ENCODE data around the gene SYNE1.
A peak's percentile ranks its signal among the peaks of the same experiment; 100 is the strongest.

SYNE1 gene

GRCh38 chr6:152180601-152181000, 456.6 kb downstream of the SYNE1 start:
- H2BK12ac ChIP-seq (ENCODE audit: low read length): no peak overlapping the region
- no peak overlapping the region for H3K4me3 ChIP-seq (ENCODE audit: low read depth, low read length)
- DNase-seq: no peak
- no peak overlapping the region for H4K8ac ChIP-seq (ENCODE audit: low read depth, low read length)
- WGBS (ENCODE audit: extremely low coverage, insufficient coverage, insufficient read length): no CpG with 5 or more reads among the region's 5 CpGs
- no peaks in the 10 kb centered on the region for H3K36me3 ChIP-seq (ENCODE audit: control insufficient read depth in 1 of 2, insufficient read depth in 2 of 2, low read length in 2 of 2)
- H2BK120ac ChIP-seq (ENCODE audit: insufficient read depth, low read length, poor library complexity): no peak overlapping the region
- no peak overlapping the region for H3K4ac ChIP-seq (ENCODE audit: low read depth, low read length)
- H3K27me3 ChIP-seq (ENCODE audit: insufficient read depth, low read length): no peaks in the 10 kb centered on the region
- no peaks in the 10 kb centered on the region for H3K9me3 ChIP-seq (ENCODE audit: insufficient read depth, low read depth, low read length)
- H3K18ac ChIP-seq (ENCODE audit: low read length): no peak overlapping the region
- no peaks in the 10 kb centered on the region for H3K4me1 ChIP-seq (ENCODE audit: control insufficient read depth in 1 of 2, insufficient read depth in 2 of 2, low read length in 2 of 2)
- no peak overlapping the region for H4K91ac ChIP-seq (ENCODE audit: low read depth, low read length)
- no peak overlapping the region for H2AK5ac ChIP-seq (ENCODE audit: low read length)
- H3K14ac ChIP-seq (ENCODE audit: low read length): no peak overlapping the region
- H3K79me1 ChIP-seq (ENCODE audit: low read length): no peaks in the 10 kb centered on the region
- no peak overlapping the region for H2BK5ac ChIP-seq (ENCODE audit: low read depth, low read length, poor library complexity)
- H2AFZ ChIP-seq (ENCODE audit: insufficient read depth, low read length, poor library complexity): no peak overlapping the region
- H3K79me2 ChIP-seq (ENCODE audit: control insufficient read depth, insufficient read depth, low read length, poor library complexity): no peaks in the 10 kb centered on the region
- H3K9ac ChIP-seq (ENCODE audit: low read length): no peak overlapping the region
- H3K23ac ChIP-seq (ENCODE audit: low read length): no peak overlapping the region
- H3K4me2 ChIP-seq (ENCODE audit: low read length): no peak overlapping the region
- no peak overlapping the region for H4K12ac ChIP-seq (ENCODE audit: low read depth, low read length)
- H3K27ac ChIP-seq (ENCODE audit: low read depth, low read length): no peak overlapping the region

- no peaks in the 10 kb centered on the region for H3K27me3 ChIP-seq (ENCODE audit: insufficient read depth, low read length)
- H3K14ac ChIP-seq (ENCODE audit: low read length): no peak overlapping the region
- no peak overlapping the region for H3K4ac ChIP-seq (ENCODE audit: low read depth, low read length)
- H2BK5ac ChIP-seq (ENCODE audit: low read depth, low read length, poor library complexity): no peak overlapping the region
- H3K4me3 ChIP-seq (ENCODE audit: low read depth, low read length): no peak overlapping the region
- H3K27ac ChIP-seq (ENCODE audit: low read depth, low read length): no peak overlapping the region
- no peak overlapping the region for H2AK5ac ChIP-seq (ENCODE audit: low read length)
- no peak overlapping the region for H2AFZ ChIP-seq (ENCODE audit: insufficient read depth, low read length, poor library complexity)
- H3K36me3 ChIP-seq (ENCODE audit: control insufficient read depth in 1 of 2, insufficient read depth in 2 of 2, low read length in 2 of 2): no peaks in the 10 kb centered on the region
- no peak overlapping the region for H3K4me2 ChIP-seq (ENCODE audit: low read length)
- H4K8ac ChIP-seq (ENCODE audit: low read depth, low read length): no peak overlapping the region
- H3K18ac ChIP-seq (ENCODE audit: low read length): no peak overlapping the region
- no peak overlapping the region for H3K23ac ChIP-seq (ENCODE audit: low read length)
- H3K79me1 ChIP-seq (ENCODE audit: low read length): no peaks in the 10 kb centered on the region
- H3K9ac ChIP-seq (ENCODE audit: low read length): no peak overlapping the region
- no peak overlapping the region for H2BK120ac ChIP-seq (ENCODE audit: insufficient read depth, low read length, poor library complexity)
- H4K12ac ChIP-seq (ENCODE audit: low read depth, low read length): no peak overlapping the region
- H4K91ac ChIP-seq (ENCODE audit: low read depth, low read length): no peak overlapping the region
- no peaks in the 10 kb centered on the region for H3K4me1 ChIP-seq (ENCODE audit: control insufficient read depth in 1 of 2, insufficient read depth in 2 of 2, low read length in 2 of 2)
- no peak overlapping the region for H2BK12ac ChIP-seq (ENCODE audit: low read length)
- WGBS (ENCODE audit: extremely low coverage, insufficient coverage, insufficient read length): no CpG with 5 or more reads among the region's 4 CpGs
- no peak for DNase-seq
- H3K9me3 ChIP-seq (ENCODE audit: insufficient read depth, low read depth, low read length): no peaks in the 10 kb centered on the region
- H3K79me2 ChIP-seq (ENCODE audit: control insufficient read depth, insufficient read depth, low read length, poor library complexity): no peaks in the 10 kb centered on the region
Measured at GRCh38 chr6:152176268-152176667, 460.9 kb downstream of the SYNE1 start.

GRCh38 chr6:152173957-152174356, 463.2 kb downstream of the SYNE1 start:
- H3K14ac ChIP-seq (ENCODE audit: low read length): no peak overlapping the region
- no peaks in the 10 kb centered on the region for H3K79me2 ChIP-seq (ENCODE audit: control insufficient read depth, insufficient read depth, low read length, poor library complexity)
- H3K18ac ChIP-seq (ENCODE audit: low read length): no peak overlapping the region
- no peak overlapping the region for H2AK5ac ChIP-seq (ENCODE audit: low read length)
- no peak overlapping the region for H4K8ac ChIP-seq (ENCODE audit: low read depth, low read length)
- H3K9me3 ChIP-seq (ENCODE audit: insufficient read depth, low read depth, low read length): no peaks in the 10 kb centered on the region
- H3K4ac ChIP-seq (ENCODE audit: low read depth, low read length): no peak overlapping the region
- no peak overlapping the region for H4K91ac ChIP-seq (ENCODE audit: low read depth, low read length)
- H3K23ac ChIP-seq (ENCODE audit: low read length): no peak overlapping the region
- H3K9ac ChIP-seq (ENCODE audit: low read length): no peak overlapping the region
- H2BK5ac ChIP-seq (ENCODE audit: low read depth, low read length, poor library complexity): no peak overlapping the region
- no peak overlapping the region for H2BK120ac ChIP-seq (ENCODE audit: insufficient read depth, low read length, poor library complexity)
- no peaks in the 10 kb centered on the region for H3K79me1 ChIP-seq (ENCODE audit: low read length)
- no peaks in the 10 kb centered on the region for H3K27me3 ChIP-seq (ENCODE audit: insufficient read depth, low read length)
- H3K36me3 ChIP-seq (ENCODE audit: control insufficient read depth in 1 of 2, insufficient read depth in 2 of 2, low read length in 2 of 2): no peaks in the 10 kb centered on the region
- no peak for DNase-seq
- H3K4me2 ChIP-seq (ENCODE audit: low read length): no peak overlapping the region
- WGBS (ENCODE audit: extremely low coverage, insufficient coverage, insufficient read length): no CpG with 5 or more reads among the region's 2 CpGs
- H3K27ac ChIP-seq (ENCODE audit: low read depth, low read length): no peak overlapping the region
- no peak overlapping the region for H4K12ac ChIP-seq (ENCODE audit: low read depth, low read length)
- no peak overlapping the region for H2BK12ac ChIP-seq (ENCODE audit: low read length)
- H2AFZ ChIP-seq (ENCODE audit: insufficient read depth, low read length, poor library complexity): no peak overlapping the region
- no peaks in the 10 kb centered on the region for H3K4me1 ChIP-seq (ENCODE audit: control insufficient read depth in 1 of 2, insufficient read depth in 2 of 2, low read length in 2 of 2)
- H3K4me3 ChIP-seq (ENCODE audit: low read depth, low read length): no peak overlapping the region

- H3K9me3 ChIP-seq (ENCODE audit: insufficient read depth, low read depth, low read length): no peaks in the 10 kb centered on the region
- H4K12ac ChIP-seq (ENCODE audit: low read depth, low read length): no peak overlapping the region
- no peak overlapping the region for H3K4ac ChIP-seq (ENCODE audit: low read depth, low read length)
- no peaks in the 10 kb centered on the region for H3K27me3 ChIP-seq (ENCODE audit: insufficient read depth, low read length)
- H3K79me1 ChIP-seq (ENCODE audit: low read length): no peaks in the 10 kb centered on the region
- no peaks in the 10 kb centered on the region for H3K4me1 ChIP-seq (ENCODE audit: control insufficient read depth in 1 of 2, insufficient read depth in 2 of 2, low read length in 2 of 2)
- H2BK120ac ChIP-seq (ENCODE audit: insufficient read depth, low read length, poor library complexity): no peak overlapping the region
- no peak overlapping the region for H4K8ac ChIP-seq (ENCODE audit: low read depth, low read length)
- H3K4me2 ChIP-seq (ENCODE audit: low read length): no peak overlapping the region
- H2BK5ac ChIP-seq (ENCODE audit: low read depth, low read length, poor library complexity): no peak overlapping the region
- no peak for DNase-seq
- no peak overlapping the region for H3K23ac ChIP-seq (ENCODE audit: low read length)
- H3K9ac ChIP-seq (ENCODE audit: low read length): peak overlapping the region; percentile 61
- H3K4me3 ChIP-seq (ENCODE audit: low read depth, low read length): no peak overlapping the region
- no peak overlapping the region for H2AK5ac ChIP-seq (ENCODE audit: low read length)
- no peak overlapping the region for H3K18ac ChIP-seq (ENCODE audit: low read length)
- H3K27ac ChIP-seq (ENCODE audit: low read depth, low read length): no peak overlapping the region
- H2BK12ac ChIP-seq (ENCODE audit: low read length): no peak overlapping the region
- WGBS (ENCODE audit: extremely low coverage, insufficient coverage, insufficient read length): no CpG with 5 or more reads among the region's 4 CpGs
- H2AFZ ChIP-seq (ENCODE audit: insufficient read depth, low read length, poor library complexity): no peak overlapping the region
- H4K91ac ChIP-seq (ENCODE audit: low read depth, low read length): no peak overlapping the region
- H3K36me3 ChIP-seq (ENCODE audit: control insufficient read depth in 1 of 2, insufficient read depth in 2 of 2, low read length in 2 of 2): no peaks in the 10 kb centered on the region
- no peak overlapping the region for H3K14ac ChIP-seq (ENCODE audit: low read length)
- H3K79me2 ChIP-seq (ENCODE audit: control insufficient read depth, insufficient read depth, low read length, poor library complexity): no peaks in the 10 kb centered on the region
Measured at GRCh38 chr6:152173321-152173720, 463.8 kb downstream of the SYNE1 start.

Measured in trophoblast cell (in vitro differentiated cells and primary cell).